ENCODE measurements around the gene HHLA2.

DNA sequence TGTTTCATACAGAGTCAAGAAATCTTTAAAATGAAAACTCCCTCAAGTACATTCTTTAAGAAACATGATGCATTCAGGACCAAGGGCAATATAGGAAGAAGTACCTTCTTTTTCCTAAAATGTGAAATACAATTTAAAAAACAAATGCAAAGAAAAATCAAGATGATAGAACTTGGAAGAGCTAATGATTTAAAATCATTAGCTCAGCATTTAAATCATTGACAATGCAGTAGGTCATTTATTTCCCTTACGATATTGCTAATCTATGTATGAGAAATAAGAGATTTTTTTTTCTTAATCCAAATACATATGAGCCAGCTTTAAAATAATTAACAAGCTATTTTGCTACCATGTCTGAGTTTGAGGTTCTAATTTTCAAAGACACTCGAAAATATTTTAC lies 105.5 kb downstream of the HHLA2 start:
- no peak for TF ChIP-seq POLR2A (IDR thresholded peaks at IDR 0.05; ENCODE audit: low read depth, low read length)
- TF ChIP-seq POLR2AphosphoS5 (IDR thresholded peaks at IDR 0.05; ENCODE audit: low read depth, low read length) = no peak
- TF ChIP-seq TAF1 (IDR thresholded peaks at IDR 0.05; ENCODE audit: borderline replicate concordance, low read depth, low read length) = no peak

Data from GM12892 (cell line).